Activated effector memory CD4-positive, alpha-beta T cell treated with Interleukin-2 at 50 U/mL for 16 hours (primary cell): ENCODE results near the gene WASHC4.
A peak's percentile ranks its signal among the peaks of the same experiment; 100 is the strongest.

Source experiments
- DNase-seq: peaks from one replicate; pipeline ENCODE4 v3.0.0-alpha.2; 2020

The WASHC4 gene

GRCh38 chr12:105107494-105108371 lies at the start of gene WASHC4:
TSS of gene WASHC4 (plus strand) at chr12:105107731. CDS start at chr12:105107801, 70 bp downstream.
- peak; percentile 91 for DNase-seq

- DNase-seq: no peak
Observed at GRCh38 chr12:105060715-105061378, 46.7 kb upstream of the WASHC4 start.

- no peak for DNase-seq
Observed at GRCh38 chr12:105064564-105065178, 42.9 kb upstream of the WASHC4 start.

GRCh38 chr12:105067511-105068031 lies 40.0 kb upstream of the WASHC4 start:
- DNase-seq: no peak

GRCh38 chr12:105069936-105070702 lies 37.4 kb upstream of the WASHC4 start:
- DNase-seq: no peak

- no peak for DNase-seq
Observed at GRCh38 chr12:105071981-105072380, 35.5 kb upstream of the WASHC4 start.

GRCh38 chr12:105072888-105073488 lies 34.5 kb upstream of the WASHC4 start:
- no peak for DNase-seq

- no peak for DNase-seq
Observed at GRCh38 chr12:105076098-105076497, 31.4 kb upstream of the WASHC4 start.

- DNase-seq: no peak
Observed at GRCh38 chr12:105076913-105077312, 30.6 kb upstream of the WASHC4 start.

GRCh38 chr12:105077435-105077834 lies 30.1 kb upstream of the WASHC4 start:
- DNase-seq: no peak

GRCh38 chr12:105078712-105079570 lies 28.6 kb upstream of the WASHC4 start:
- DNase-seq: no peak

- no peak for DNase-seq
Observed at GRCh38 chr12:105083031-105083430, 24.5 kb upstream of the WASHC4 start.

- DNase-seq: no peak
Observed at GRCh38 chr12:105083551-105084105, 23.9 kb upstream of the WASHC4 start.

GRCh38 chr12:105084251-105085250 lies 23.0 kb upstream of the WASHC4 start, which contains the start of gene ALDH1L2:
TSS of gene ALDH1L2 (minus strand) at chr12:105084458. CDS start at chr12:105084436, 22 bp downstream.
- peak; percentile 6 for DNase-seq

GRCh38 chr12:105085501-105085900 lies 22.0 kb upstream of the WASHC4 start:
- no peak for DNase-seq

- no peak for DNase-seq
Observed at GRCh38 chr12:105089817-105090216, 17.7 kb upstream of the WASHC4 start.

- DNase-seq: no peak
Observed at GRCh38 chr12:105090361-105090760, 17.2 kb upstream of the WASHC4 start.

GRCh38 chr12:105091476-105092206 lies 15.9 kb upstream of the WASHC4 start:
- DNase-seq: no peak

GRCh38 chr12:105092336-105092735 lies 15.2 kb upstream of the WASHC4 start:
- no peak for DNase-seq
